GM10248 (cell line): Measurements from ENCODE around the gene WASF2.

ENCODE experiments used
- CTCF ChIA-PET: fragments of 300-600 bp; sonication (Branson Sonifier 250); formaldehyde crosslinking; extraction: SDS; loops from one replicate; lab custom pipeline; 2021; ENCODE audit warnings: antibody characterized with exemption; lab: Yijun Ruan, JAX
- POLR2A ChIA-PET: fragments of 350-650 bp; sonication (Branson Sonifier 250); formaldehyde crosslinking; extraction: SDS; loops from one replicate; lab custom pipeline; 2020; ENCODE audit warnings: antibody characterized with exemption; lab: Yijun Ruan, JAX
- DNase-seq: peaks from one replicate; pipeline ENCODE4 v3.0.0; 2012; ENCODE audit errors: extremely low spot score
- CTCF ChIP-seq: IDR thresholded peaks from 2 replicates; pipeline ENCODE4 v1.5.1; 2012; ENCODE audit warnings: mild to moderate bottlenecking, low read depth; ENCODE audit errors: extremely low read depth, missing control alignments, control extremely low read depth

Gene WASF2

GRCh38 chr1:27380224-27380623, 109.7 kb downstream of the WASF2 start:
- no peak for DNase-seq
- TF ChIP-seq CTCF = no peak
- CTCF ChIA-PET = interaction anchor here (1.7 to 13.1 kb wide), 3 partner anchors 7 to 82 kb away, joined by 8 to 222 read pairs (median 9); no protein-coding TSS in a partner anchor
- POLR2A ChIA-PET = no interaction called here

- TF ChIP-seq CTCF = no peak
- ChIA-PET POLR2A (no interaction called here), CTCF (interaction anchor here (1.0 to 13.1 kb wide), 5 partner anchors 8 to 722 kb away, joined by 3 to 222 read pairs (median 8); no protein-coding TSS in a partner anchor)
- no peak for DNase-seq
Observed at GRCh38 chr1:27379564-27380122, 110.3 kb downstream of the WASF2 start.

- POLR2A ChIA-PET = no interaction called here
- TF ChIP-seq CTCF = no peak
- no peak for DNase-seq
Observed at GRCh38 chr1:27377760-27378495, 112.0 kb downstream of the WASF2 start.

GRCh38 chr1:27374362-27375086, 115.4 kb downstream of the WASF2 start, which contains the start of gene FCN3:
Gene FCN3 (minus strand): TSS chr1:27374824. CDS start chr1:27374818, 6 bp downstream.
- no peak for TF ChIP-seq CTCF
- no peak for DNase-seq
- POLR2A ChIA-PET = no interaction called here
- CTCF ChIA-PET = interaction anchor here (1.1 to 1.2 kb wide), 4 partner anchors 8 to 77 kb away, joined by 3 to 4 read pairs (median 4); partner anchors contain the start of gene MAP3K6

More at GRCh38 chr1:27377760-27378495, 112.0 kb downstream of the WASF2 start:
- CTCF ChIA-PET = interaction anchor here (0.7 to 13.1 kb wide), 4 partner anchors 10 to 80 kb away, joined by 3 to 222 read pairs (median 8); partner anchors contain the start of gene GPR3

- POLR2A ChIA-PET = interaction anchor here (0.7 kb wide), 1 partner anchor 72 kb away, joined by 4 read pairs; no protein-coding TSS in a partner anchor
- CTCF ChIA-PET = interaction anchor here (1.3 to 8.2 kb wide), 5 partner anchors 9 to 41 kb away, joined by 3 to 71 read pairs (median 4); no protein-coding TSS in a partner anchor
- no peak for DNase-seq
- no peak for TF ChIP-seq CTCF
Observed at GRCh38 chr1:27372808-27373690, 116.9 kb downstream of the WASF2 start.
